GM18511 (cell line): ENCODE results near the gene BCL7A.
"Not testable (repeated sequence)": the region's sequence is repeated elsewhere in the genome, so short reads cannot be mapped to it uniquely, and the experiment has no call there.

ENCODE experiments used
- ATAC-seq: cut with Tn5 transposase; IDR thresholded peaks from one replicate; pipeline ENCODE4 v1.9.1; 2021; ENCODE audit warnings: mild to moderate bottlenecking, moderate library complexity; ENCODE audit not compliant: unreplicated experiment

Gene BCL7A

DNA sequence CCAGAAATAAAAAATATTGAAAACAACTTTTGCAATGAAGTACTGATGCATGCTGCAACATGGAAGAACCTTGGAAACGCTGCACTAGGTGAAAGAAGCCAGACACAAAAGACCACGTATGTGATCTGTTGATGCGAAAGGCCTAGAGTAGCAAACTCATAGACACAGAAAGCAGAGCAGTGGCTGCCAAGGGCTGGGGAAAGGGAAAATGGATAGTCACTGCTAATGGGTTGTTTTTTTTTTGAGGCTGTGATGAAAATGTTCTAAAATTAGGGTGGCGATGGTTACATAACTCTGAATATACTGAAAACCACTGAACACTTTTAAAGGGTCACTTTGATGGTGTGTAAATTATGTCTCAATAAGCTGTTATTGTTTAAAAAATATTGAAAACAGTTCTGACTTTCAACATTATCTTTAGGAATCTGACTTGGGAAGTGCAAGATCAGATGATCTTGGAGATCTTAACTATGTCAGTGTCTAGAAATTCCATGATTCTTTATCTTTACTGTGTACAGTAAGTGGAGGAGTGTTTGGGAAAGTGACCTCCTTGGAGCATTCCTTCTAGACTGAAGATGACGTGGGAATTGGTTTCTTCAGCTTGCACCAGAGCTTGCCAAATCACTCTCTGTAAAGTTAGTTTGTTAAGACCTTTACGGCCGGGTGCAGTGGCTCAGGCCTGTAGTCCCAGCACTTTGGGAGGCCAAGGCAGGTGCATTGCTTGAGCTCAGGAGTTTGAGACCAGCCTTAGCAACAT is 69.3 kb downstream of the BCL7A start:
- ATAC-seq, result no peak

DNA sequence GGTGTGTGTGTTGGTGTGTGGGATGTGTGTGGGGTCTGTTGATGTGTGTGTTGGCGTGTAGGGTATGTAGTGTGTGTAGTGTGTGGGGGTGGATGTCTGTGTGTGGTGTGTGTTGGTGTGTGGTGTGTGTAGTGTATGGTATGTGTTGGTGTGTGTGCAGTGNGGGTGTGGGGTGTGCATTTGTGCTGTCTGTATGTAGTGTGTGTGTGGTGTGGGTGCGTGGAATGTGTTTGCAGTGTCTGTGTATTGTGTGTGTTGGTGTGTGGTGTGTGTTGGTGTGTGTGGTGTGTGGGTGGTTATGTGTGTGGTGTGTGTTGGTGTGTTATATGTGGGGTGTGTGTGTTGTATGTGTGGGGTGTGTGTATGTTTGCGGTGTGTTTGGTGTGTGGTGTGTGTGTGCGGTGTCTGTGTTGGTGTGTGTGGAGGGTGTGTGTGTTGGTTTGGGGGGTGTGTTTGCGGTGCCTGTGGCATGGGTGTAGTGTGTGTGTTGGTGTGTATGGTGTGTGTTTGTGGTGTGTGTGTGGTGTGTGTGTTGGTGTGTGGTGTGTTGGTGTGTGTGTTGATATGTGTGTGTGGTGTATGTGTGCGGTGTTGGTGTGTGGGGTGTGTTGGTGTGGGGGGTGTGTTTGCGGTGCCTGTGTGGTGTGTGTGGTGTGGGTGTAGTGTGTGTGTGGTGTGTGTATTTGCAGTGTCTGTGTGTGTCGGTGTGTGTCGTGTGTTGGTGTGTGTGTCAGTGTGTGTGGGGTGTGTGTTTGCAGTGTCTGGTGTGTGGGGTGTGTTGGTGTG is 71.6 kb downstream of the BCL7A start:
- ATAC-seq, result no peak

DNA sequence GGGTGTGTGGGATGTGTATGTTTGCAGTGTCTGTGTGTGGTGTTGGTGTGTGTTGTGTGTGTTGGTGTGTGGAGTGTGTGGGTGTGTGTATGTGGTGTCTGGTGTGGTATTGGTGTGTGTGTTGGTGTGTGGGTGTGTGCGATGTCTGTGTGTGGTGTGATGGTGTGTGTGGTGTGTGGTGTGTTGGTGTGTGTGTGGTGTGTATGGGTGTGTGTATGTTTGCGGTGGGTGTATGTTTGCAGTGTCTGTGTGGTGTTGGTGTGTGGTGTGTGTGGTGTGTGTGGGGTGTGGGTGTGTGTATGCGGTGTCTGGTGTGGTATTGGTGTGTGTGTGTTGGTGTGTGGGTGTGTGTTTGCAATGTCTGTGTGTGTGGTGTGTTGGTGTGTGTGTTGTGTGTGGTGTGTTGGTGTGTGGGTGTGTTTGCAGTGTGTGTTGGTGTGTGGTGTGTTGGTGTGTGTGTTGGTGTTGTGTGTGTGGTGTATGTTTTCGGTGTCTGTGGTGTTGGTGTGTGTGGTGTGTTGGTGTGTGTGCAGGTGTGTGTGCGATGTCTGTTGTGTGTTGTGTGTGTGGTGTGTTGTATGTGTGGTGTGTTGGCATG is 72.6 kb downstream of the BCL7A start:
- no peak for ATAC-seq

DNA sequence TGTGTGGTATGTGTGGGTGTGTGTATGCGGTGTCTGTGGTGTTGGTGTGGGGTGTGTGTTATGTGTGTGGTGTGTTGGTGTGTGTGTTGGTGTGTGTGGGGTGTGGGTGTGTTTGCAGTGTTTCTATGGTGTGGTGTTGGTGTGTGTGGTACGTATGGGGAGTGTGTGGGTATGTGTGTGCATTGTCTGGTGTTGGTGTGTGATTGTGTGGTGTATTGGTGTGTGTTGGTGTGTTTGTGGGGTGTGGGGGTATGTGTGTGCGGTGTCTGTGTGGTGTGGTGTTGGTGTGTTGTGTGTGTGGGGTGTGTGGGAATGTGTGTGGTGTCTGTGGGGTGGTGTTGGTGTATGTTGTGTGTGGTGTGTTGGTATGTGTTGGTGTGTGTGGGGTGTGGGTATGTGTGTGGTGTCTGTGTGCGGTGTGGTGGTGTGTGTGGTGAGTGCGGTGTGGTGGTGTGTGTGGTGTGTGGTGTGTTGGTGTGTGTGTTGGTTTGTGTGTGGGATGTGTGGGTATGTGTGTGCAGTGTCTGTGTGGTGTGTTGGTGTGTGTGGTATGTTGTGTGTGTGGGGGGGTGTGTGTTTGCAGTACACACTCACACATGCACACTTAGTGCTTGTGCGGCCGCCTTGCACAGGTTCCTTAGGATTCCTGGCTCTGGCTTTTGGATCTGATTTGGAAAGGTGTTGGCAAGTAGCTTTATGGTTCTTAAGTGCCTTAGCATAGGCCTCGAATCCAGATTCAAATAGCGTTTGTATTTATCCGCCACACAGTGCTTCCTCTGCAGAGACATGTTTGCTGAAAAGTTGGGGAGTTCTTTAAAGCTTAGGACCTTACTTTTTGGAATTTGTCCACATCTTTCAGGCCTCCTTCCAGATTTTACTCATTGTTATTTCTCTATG is 73.3 kb downstream of the BCL7A start:
- no peak for ATAC-seq

DNA sequence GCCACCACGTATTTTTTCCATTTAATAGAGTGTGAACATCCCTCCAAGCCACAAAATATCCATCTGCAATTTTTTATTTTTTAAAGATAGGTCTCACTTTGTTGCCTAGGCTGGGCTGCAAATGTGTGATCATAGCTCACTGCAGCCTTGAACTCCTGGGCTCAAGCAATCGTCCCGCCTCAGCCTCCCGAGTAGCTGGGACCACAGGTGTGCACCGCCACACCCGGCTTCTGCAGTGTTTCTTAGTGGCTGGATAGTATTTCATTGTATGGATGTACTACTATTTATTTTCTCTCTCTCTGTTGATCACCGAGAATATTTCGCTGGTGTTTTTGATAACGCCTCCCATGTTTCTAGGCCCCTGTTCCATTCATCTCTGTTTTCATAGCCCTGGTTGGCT is 74.3 kb downstream of the BCL7A start:
- no peak for ATAC-seq

DNA sequence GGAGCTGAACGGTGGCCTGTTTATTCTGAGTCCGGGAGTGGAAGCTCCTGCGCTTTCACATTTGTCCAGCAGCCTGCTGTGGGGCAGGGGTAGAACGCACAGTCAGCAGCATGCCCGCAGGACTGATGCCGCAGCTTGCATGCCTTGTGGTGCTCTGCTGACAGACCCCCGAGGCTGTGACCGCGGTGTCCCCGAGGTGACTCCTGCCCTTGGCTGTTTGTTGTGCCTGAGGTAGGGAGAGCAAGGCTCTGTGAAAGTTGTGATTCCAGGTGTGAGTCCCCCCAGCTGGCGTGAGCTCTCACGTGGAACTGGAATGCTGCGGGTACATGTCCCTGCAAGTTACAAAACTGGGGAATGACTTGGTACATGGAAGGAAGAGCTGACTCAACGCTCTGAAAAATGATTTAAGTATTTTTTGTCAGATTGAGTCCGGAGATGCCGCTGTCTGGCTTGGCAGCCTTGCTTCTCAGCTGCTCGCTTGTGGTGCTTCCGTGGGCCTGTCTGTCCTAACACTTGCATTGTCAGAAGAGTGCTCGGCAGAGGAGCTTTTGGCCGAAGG is 75.0 kb downstream of the BCL7A start:
- ATAC-seq, result no peak

DNA sequence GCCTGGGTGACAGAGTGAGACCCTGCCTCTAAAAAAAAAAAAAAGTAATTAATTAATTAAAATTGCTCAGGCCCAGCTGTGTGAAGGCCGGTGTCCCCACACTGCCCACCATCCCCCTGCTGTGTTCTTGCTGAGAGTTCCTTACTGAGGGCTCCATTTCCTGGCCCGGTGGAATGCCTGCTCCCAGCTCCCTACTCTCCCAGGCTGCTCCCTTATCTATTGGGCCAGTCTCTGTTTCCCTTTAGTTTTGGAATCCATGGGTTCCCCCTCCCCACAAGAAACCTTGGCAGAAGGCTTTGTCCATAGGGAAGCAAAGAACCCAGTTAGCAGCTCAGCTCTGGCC is 75.9 kb downstream of the BCL7A start:
- ATAC-seq, result no peak

DNA sequence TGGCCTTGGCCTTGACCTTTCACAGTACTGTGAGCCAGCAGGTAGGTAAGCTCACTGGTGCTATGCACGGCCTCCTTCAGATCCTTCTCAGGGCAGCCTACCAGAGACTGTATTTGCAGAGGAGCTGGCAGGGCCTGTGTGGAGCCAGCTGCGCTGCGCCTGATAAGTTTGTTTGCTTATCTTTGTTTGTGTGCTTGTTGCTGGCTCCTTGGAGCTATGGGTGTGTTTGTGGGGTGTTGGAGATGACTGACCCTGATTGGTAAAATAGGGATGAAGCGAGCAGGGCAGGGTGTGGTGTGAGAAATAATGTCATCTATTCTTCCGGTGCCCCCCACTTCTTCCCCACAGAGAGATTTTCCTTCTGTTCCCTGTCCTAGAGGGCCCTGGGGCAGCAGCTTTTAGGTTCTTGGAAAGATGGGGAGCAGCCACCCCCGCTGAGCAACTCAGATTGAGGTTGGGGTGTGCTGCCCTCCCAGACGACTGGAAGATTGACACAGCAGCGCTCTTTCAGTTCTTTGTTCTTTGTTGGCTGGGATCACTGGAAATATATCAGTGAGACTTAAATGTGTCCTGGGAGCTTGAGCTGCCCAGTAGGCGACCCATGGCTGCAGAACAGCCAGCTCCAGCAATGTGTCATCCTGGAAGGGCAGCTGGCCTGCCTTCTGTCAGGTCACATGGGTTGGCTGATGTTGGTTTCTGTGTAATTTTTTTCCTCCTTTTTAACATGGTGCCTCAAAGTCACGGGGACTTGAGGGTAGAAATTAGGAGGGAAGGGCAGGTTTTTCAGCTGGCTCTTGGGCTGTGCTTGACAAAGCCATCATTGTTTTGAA is 76.5 kb downstream of the BCL7A start:
- ATAC-seq, result no peak

DNA sequence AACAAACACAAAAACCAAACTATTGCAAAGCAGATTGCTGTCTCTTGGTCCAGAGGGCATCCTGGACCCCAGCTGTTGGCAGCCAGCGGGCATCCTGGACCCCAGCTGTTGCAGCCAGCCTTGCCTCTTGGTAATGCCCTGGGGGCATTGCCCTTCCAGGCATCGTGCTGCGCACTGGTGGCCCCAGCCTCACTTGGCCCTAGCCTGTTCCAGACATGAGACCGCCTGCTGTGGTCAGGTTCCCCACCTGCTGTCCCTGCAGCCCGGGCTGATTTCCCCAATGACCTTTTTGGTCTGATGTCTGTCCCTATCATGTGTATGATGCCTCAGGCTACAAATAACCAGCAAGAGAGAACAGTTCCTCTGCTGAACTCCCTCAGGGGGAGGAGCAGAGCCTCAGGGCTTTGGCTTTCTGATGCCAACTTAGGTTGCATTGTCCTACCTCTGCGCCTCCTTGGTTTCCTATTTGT is 77.6 kb downstream of the BCL7A start:
- ATAC-seq, result no peak

DNA sequence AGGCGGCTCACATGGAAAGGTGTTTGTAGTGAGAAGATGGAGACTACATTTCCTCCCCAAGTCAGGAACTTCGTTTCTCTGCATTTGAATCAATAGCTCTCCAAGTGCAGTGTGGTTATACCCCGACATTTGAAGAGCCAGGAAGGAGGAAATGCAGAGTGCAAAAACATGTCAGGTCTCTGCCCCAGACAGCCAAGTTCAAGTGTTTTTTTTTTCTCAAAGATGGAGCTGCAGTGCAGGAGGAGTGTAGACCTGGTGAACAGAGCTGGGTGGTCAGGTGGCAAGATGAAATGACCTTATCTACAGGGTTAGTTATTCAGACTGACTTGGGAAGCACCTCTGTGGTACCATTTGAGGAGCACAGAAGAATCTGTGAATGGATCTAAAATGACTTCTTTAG is 78.2 kb downstream of the BCL7A start:
- no peak for ATAC-seq

DNA sequence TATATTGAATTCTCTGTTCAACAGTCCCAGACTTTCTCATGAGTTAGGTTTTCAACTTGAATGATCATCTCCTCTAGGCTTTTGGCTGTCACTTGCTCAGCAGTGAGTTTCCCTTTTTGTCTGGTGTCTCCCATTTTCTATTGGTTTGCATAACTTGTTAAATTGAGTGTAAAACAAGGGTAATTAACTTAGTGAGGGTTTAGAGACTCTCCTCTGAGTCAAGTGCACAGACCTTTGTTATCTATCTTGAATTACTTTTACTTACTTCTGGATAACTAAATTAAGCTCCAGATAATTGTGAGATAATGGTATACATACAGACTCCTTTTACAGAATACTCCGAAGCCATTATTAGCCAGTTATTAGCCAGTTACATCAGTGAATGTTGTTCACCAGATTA is 78.9 kb downstream of the BCL7A start:
- no peak for ATAC-seq

DNA sequence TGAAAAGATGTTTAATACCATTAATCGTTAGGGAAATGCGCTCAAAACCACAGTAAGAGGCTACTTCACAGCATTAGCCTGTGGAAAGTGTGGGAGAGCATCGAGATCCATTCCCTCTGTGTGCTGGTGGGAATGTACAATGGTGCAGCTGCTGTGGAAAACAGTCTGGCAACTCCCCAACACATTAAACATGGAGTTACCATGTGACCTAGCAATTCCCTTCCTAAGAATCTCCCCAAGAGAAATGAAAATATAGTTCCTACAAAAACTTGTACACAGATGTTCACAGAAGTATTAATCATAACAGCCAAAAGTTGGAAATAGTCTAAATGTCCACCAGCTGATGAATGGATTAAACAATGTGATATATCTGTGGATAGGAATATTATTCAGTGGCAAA is 80.6 kb downstream of the BCL7A start:
- ATAC-seq, result no peak

DNA sequence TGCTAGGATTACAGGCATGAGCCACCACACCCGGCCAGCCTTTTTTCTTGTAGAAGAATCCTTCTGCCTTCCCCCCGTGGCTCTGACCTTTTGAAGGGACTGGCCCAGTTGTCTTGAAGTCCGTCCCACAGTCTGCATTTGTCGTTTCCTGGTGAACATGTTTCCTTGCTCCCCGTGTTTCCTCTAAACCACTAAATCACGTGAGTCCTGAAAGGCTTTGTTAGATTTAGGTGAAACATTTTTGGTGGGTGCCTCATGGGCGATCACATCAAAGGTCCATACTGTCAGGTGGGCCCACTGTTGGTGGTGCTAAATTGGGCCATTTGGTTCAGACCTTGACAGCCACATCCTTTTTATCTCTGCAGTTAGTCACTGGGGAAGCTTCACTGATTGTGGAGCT is 83.2 kb downstream of the BCL7A start:
- ATAC-seq, result no peak

DNA sequence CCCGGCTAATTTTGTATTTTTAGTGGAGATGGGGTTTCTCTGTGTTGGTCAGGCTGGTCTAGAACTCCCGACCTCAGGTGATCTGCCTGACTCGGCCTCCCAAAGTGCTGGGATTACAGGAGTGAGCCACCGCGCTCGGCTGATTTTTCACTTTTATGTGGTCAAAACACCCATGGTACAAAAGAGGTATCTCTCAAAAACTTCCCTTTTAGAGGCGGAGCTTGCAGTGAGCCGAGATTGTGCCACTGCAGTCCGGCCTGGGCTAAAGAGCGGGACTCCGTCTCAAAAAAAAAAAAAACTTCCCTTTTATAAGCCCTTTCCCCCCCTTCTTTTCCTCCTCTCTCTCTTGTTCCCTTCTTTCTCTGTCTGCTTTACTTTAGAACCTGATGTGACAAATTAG is 83.8 kb downstream of the BCL7A start:
- ATAC-seq, result not testable (repeated sequence)

DNA sequence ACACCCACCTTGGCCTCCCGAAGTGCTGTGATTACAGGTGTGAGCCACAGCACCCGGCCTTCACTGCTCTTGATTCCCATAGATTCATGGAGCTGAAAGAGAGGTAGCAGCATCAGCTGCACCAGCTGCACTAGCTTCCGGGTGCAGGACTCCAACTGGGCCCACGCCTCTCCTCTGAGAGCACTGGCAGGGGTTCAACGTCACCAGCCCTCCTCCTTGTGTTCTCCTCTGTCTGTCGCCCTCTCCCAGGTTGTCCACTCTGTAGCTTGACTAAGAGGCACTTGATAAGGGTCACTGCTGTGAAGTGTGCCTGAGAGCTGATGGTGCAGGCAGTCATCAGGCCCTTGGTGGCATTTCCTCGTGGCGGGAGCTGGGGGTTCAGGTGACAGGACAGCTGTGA is 85.2 kb downstream of the BCL7A start:
- no peak for ATAC-seq

DNA sequence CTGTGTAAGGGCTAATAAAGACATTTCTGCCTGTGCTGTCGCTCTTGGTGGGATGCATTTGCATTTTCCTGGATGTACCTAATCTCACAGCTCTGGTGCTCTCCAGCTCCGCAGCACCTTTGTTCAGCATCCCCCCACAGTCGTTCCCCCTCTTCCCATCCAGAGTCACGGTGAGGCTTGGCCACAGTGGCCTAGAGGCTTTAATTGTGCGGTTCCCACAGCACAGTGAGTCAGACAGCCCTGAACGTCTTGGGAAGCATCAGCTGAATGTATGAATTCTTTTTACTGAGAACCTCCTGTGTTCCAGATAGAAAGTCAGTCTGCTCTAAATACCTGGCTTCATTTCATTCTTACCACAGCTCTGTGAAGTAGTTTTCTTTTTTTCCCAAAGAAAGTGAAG is 85.6 kb downstream of the BCL7A start:
- ATAC-seq, result no peak

DNA sequence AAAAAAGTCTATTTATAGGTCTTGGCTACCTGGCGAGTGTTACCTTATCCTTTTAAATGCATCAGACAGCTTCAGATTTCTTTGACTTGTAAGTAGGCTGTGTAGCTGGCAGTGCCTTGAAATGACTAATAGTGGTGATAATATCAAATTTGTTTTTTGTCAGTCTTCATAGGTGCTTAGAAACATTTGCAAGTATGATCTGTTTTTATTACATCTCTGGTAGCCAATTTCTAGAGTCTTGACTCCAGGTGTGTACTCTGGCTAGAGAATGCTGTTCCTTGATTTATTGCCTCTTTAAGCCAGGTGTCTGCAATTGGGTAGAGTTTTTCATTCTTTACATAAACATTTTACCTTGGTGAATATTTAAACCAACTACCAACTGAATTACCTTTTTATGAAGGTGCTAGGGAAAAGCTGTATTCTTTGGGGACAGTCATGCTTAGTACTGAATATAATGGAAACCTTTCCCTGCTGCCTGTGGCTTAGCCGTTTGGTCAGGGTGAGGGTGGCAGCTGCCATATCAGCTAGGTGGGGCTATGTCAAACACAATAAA is 89.5 kb downstream of the BCL7A start:
- ATAC-seq, result no peak
